HepG2 (cell line): ENCODE results near the gene NPDC1. TPM values are rescaled to one million over a fixed set of nuclear protein-coding genes. Genes with fewer than 3 reads are reported as not detected.

ENCODE experiments used
- ATF7 ChIP-seq, 2 experiments: fragments of 450-650 bp in 1 of 2; sonication (generic) in 1 of 2; formaldehyde crosslinking in 1 of 2; IDR thresholded peaks; 2 replicates each; pipeline versions ENCODE4 v1.4.0 to v1.6.1; 2016 to 2020; ENCODE audit warnings: antibody characterized with exemption in 1 of 2, mild to moderate bottlenecking in 1 of 2, missing genetic modification reagents in 1 of 2
- ATF7-NPFF ChIP-seq: sonication (generic); formaldehyde crosslinking; IDR thresholded peaks from 2 replicates; pipeline ENCODE4 v1.8.1; 2023; ENCODE audit warnings: mild to moderate bottlenecking, low read depth, missing genetic modification reagents, moderate library complexity
- FOXO4 ChIP-seq: sonication (generic); formaldehyde crosslinking; conservative IDR thresholded peaks from 2 replicates; pipeline ENCODE4 v1.8.1; 2023; ENCODE audit warnings: missing genetic modification reagents
- PAWR ChIP-seq: sonication (generic); formaldehyde crosslinking; IDR thresholded peaks from 2 replicates; pipeline ENCODE4 v1.4.0; 2020; ENCODE audit warnings: missing genetic modification reagents, mild to moderate bottlenecking, borderline replicate concordance
- PLSCR1 ChIP-seq: sonication (generic); formaldehyde crosslinking; IDR thresholded peaks from 2 replicates; pipeline ENCODE4 v1.5.0; 2020; ENCODE audit warnings: missing genetic modification reagents, mild to moderate bottlenecking, borderline replicate concordance
- PTBP1 ChIP-seq: fragments of 200-400 bp; formaldehyde crosslinking; IDR thresholded peaks from 2 replicates; pipeline ENCODE4 v1.6.1; 2018; ENCODE audit warnings: low read length, low read depth; ENCODE audit not compliant: poor library complexity, severe bottlenecking
- SRY ChIP-seq: sonication (generic); formaldehyde crosslinking; IDR thresholded peaks from 2 replicates; pipeline ENCODE4 v1.8.0; 2022; ENCODE audit warnings: mild to moderate bottlenecking, missing genetic modification reagents
- YEATS2 ChIP-seq: sonication (generic); formaldehyde crosslinking; IDR thresholded peaks from 2 replicates; pipeline ENCODE4 v1.4.0; 2020; ENCODE audit warnings: missing genetic modification reagents, borderline replicate concordance
- YEATS4 ChIP-seq: sonication (generic); formaldehyde crosslinking; IDR thresholded peaks from 2 replicates; pipeline ENCODE4 v1.4.0; 2020; ENCODE audit warnings: missing genetic modification reagents, borderline replicate concordance
- ZBTB46 ChIP-seq: sonication (generic); formaldehyde crosslinking; IDR thresholded peaks from 2 replicates; pipeline ENCODE4 v1.4.0; 2020; ENCODE audit warnings: mild to moderate bottlenecking, missing genetic modification reagents, borderline replicate concordance
- ZMYM2 ChIP-seq: sonication (generic); formaldehyde crosslinking; IDR thresholded peaks from 2 replicates; pipeline ENCODE4 v1.8.0; 2022; ENCODE audit warnings: mild to moderate bottlenecking, missing genetic modification reagents
- ZNF639 ChIP-seq: conservative IDR thresholded peaks from 2 replicates; pipeline ENCODE4 v1.6.1; 2018; ENCODE audit warnings: missing genetic modification reagents
- ZNF644 ChIP-seq: IDR thresholded peaks from 2 replicates; pipeline ENCODE4 v1.6.1; 2016; ENCODE audit warnings: low read depth
- polyA plus RNA-seq, 8 experiments: library from polyadenylated mRNA; depleted of rRNA in 3 of 8; stranded (reverse) in 7 of 8; unstranded in 1 of 8; fragments of >200 nt; fragmentation: Illumina TruSeq in 4 of 8; extraction: Trizol in 4 of 8; gene quantifications; 2 replicates each; pipeline versions ENCODE4 v1.2.1 to v1.2.3, GENCODE V29; 2011 to 2016; ENCODE audit warnings: low read depth in 4 of 8, missing spikeins in 1 of 8, mixed read lengths in 1 of 8; ENCODE audit not compliant: insufficient read depth in 1 of 8
- total RNA-seq, 5 experiments: library from RNA; depleted of rRNA; stranded (reverse); fragments of >200 nt; fragmentation: Illumina TruSeq; extraction: Trizol; gene quantifications; 2 replicates each; pipeline ENCODE4 v1.2.3, GENCODE V29; 2016; ENCODE audit warnings: low read depth in 1 of 5
- TF ChIP-seq, protein P1 (sequence below): sonication (generic); formaldehyde crosslinking; IDR thresholded peaks from 2 replicates; pipeline ENCODE4 v1.5.0; 2020; ENCODE audit warnings: mild to moderate bottlenecking, missing genetic modification reagents, borderline replicate concordance
- TF ChIP-seq, protein P2 (sequence below): sonication (generic); formaldehyde crosslinking; IDR thresholded peaks from 2 replicates; pipeline ENCODE4 v1.8.0; 2022; ENCODE audit warnings: mild to moderate bottlenecking, missing genetic modification reagents; ENCODE audit not compliant: insufficient replicate concordance

Gene NPDC1
- total and polyA plus RNA-seq, 2 of the 13 experiments (the other 11 are each of a cell fraction or from before 2014, with no cell fraction given), result 0.84 to 5.4 TPM

DNA sequence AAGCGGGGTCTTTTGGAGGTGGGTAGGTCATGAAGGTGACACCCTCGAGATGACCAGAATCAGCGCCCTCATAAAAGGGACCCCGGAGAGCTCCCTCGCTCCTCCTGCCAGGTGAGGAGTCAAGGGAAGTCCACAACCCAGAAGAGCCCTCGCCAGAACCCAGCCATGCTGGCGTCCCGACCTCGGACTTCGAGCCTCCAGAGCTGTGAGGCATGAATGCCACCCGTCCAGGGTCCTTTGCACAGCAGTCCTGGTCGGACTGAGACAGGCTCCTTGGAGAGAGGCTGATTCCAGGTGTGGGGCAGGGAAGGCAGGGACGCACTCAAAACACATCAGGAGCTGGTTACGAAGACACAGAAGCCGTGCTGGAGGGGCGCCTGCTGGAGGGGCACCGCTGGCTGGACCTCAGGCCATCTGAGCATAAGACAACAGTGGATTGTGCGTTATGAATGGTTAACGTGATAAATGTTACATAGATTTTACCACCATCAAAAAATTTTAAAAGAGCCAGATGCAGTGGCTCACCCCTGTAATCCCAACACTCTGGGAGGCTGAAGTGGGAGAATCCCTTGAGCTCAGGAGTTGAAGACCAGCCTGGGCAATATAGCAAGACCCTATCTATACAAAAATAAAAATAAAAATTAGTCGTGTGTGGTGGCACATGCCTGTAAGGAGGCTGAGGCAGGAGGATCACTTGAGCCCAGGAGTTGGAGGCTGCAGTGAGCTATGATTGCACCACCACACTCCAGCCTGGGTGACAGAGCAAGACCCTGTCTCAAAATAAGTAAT lies 43.9 kb downstream of the NPDC1 start (continued):
- TF ChIP-seq, protein P1, sequence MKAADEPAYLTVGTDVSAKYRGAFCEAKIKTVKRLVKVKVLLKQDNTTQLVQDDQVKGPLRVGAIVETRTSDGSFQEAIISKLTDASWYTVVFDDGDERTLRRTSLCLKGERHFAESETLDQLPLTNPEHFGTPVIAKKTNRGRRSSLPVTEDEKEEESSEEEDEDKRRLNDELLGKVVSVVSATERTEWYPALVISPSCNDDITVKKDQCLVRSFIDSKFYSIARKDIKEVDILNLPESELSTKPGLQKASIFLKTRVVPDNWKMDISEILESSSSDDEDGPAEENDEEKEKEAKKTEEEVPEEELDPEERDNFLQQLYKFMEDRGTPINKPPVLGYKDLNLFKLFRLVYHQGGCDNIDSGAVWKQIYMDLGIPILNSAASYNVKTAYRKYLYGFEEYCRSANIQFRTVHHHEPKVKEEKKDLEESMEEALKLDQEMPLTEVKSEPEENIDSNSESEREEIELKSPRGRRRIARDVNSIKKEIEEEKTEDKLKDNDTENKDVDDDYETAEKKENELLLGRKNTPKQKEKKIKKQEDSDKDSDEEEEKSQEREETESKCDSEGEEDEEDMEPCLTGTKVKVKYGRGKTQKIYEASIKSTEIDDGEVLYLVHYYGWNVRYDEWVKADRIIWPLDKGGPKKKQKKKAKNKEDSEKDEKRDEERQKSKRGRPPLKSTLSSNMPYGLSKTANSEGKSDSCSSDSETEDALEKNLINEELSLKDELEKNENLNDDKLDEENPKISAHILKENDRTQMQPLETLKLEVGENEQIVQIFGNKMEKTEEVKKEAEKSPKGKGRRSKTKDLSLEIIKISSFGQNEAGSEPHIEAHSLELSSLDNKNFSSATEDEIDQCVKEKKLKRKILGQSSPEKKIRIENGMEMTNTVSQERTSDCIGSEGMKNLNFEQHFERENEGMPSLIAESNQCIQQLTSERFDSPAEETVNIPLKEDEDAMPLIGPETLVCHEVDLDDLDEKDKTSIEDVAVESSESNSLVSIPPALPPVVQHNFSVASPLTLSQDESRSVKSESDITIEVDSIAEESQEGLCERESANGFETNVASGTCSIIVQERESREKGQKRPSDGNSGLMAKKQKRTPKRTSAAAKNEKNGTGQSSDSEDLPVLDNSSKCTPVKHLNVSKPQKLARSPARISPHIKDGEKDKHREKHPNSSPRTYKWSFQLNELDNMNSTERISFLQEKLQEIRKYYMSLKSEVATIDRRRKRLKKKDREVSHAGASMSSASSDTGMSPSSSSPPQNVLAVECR (CRISPR knock-in tag), result no peak
- TF ChIP-seq ATF7-NPFF (CRISPR knock-in tag) (0 out of 2 replicates have a peak, but pooled peaks have one; percentile 19), YEATS4 (0 out of 2 replicates have a peak, but pooled peaks have one; percentile 33), SRY (CRISPR knock-in tag) (no peak), YEATS2 (CRISPR knock-in tag) (peak; percentile 25; the same call in 1 of the 2 replicates), PTBP1 (no peak), ZNF644 (CRISPR knock-in tag) (0 out of 2 replicates have a peak, but pooled peaks have one; percentile 27), ATF7 (IDR thresholded peaks at IDR 0.05) (no peak), ATF7 (CRISPR knock-in tag; IDR thresholded peaks at IDR 0.05) (no peak), PAWR (CRISPR knock-in tag) (no peak), ZBTB46 (no peak), FOXO4 (CRISPR knock-in tag) (no peak), ZNF639 (no peak), PLSCR1 (CRISPR knock-in tag) (no peak), ZMYM2 (CRISPR knock-in tag) (no peak)
- TF ChIP-seq, protein P2, sequence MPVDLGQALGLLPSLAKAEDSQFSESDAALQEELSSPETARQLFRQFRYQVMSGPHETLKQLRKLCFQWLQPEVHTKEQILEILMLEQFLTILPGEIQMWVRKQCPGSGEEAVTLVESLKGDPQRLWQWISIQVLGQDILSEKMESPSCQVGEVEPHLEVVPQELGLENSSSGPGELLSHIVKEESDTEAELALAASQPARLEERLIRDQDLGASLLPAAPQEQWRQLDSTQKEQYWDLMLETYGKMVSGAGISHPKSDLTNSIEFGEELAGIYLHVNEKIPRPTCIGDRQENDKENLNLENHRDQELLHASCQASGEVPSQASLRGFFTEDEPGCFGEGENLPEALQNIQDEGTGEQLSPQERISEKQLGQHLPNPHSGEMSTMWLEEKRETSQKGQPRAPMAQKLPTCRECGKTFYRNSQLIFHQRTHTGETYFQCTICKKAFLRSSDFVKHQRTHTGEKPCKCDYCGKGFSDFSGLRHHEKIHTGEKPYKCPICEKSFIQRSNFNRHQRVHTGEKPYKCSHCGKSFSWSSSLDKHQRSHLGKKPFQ (CRISPR knock-in tag), result no peak
